ENCODE measurements around the gene SV2B. TPM values are rescaled to one million over a fixed set of nuclear protein-coding genes. Genes with fewer than 3 reads are reported as not detected.

The SV2B gene
- total RNA-seq, 1 donor from 2014 or later, result under 0.01 TPM

DNA sequence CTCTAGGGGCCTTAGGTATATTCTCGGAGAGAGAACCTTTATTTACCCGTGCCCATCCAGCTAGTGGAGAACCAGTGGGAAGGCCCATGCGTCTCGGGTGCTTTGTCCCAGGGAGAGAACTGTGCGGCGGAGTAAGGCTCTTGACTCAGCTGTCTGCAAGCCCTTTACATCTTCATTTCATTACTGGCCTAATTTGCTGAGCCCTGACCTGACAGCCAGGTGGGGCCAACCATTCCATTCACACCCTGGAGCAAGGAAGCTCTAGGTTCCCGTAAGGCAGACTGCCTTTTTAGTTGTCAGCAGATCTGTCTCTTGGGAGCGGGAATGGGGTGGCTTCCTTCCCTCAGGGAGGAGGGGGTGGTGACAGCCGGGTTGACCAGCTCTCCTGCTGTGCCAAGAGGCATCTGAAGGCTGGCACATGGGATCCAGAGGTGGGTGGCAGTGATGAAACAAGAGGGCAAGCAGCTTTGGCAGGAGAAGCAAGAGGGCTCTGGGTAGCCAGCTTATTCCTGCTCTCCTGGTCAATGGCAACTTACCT is 36.4 kb downstream of the SV2B start:
- DNase-seq (ENCODE audit: low read depth), result no peak

DNA sequence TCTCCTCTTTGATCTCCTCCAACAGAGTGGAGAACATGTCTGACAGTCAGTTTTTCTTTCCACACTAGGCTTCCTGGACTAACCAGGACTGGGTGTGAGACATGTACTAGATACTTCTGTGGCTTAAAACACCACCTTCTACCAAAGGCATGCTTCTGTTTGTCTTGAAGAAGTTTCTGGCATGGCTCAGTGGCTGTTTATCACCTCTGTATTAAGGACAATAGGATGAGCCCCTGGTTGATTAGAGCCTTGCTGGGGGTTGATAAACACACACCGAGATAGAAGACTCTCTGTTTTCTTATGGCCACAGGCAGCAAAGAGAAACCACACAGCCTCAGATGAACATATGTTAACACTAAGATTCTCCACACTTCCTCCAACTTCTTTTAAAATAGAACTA is 40.5 kb downstream of the SV2B start:
- DNase-seq (ENCODE audit: low read depth), result no peak

DNA sequence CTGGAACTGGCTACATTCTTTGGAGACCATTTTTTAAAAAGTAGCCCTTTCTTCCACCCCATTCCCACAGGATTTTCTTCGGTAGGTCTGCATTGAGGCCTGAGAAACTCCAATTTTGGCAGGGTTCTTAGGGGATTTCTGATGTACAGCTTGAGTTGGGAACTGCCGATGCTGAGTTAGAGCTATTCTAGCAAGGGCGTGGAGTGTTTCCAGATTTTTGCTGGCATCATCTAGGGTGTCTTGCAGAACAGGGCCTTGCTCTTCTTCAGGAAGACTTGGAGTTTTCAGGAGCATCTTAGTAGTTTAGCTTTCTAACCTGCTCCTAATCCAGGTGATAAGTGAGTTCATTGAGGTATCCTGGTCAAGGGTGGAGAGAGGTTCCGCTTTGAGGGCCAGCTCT is 41.0 kb downstream of the SV2B start:
- DNase-seq (ENCODE audit: low read depth), result no peak

DNA sequence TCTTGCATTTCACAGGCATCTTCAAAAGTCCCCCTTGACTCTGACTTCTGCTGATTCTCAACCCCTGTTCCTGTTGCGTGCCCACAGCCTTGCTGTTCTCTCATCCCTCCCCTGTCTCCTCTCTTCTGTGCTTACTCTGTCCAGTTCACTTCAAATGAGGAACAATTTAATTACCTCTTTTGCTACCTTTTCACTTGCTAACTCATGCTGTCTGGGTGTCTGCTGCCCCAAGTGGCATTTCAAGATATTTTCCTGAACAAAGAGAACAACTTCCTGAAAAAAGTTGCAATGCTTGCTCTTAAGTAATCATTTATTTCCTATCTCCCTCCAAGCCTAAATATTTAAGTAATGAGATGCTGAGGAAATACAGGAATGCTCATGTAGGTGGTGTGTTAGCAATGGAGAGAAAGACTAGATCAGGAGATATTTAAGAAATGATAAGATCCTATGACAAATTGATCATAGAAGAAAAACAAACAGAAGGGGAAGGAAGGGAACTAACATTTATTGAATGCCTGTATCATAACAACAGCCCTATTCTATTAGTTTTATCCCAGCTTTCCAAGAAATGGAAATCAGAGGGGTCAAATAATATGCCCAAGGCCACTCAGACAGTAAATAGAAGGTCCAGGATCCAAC is 42.2 kb downstream of the SV2B start:
- peak; percentile 20 for DNase-seq (ENCODE audit: low read depth)

DNA sequence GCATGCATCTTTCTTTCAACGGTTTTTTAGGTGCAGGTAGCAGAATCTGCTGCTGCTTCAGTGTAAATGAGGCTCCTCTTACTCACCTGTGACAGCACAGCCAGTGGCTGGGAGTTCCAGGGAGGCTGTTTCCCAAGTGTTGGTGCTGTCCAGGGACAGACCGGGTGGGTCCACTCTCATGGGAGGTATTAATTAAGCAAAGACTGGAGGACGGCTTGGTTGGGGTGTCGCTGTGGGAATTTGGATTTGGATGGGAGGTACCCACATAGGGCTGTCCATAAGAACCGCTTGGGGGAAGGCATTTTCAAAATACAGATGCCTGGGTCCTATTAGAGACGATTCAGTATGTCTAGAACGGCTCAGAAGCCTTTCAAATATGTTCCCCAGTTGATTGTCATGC is 42.9 kb downstream of the SV2B start:
- no peak for DNase-seq (ENCODE audit: low read depth)

DNA sequence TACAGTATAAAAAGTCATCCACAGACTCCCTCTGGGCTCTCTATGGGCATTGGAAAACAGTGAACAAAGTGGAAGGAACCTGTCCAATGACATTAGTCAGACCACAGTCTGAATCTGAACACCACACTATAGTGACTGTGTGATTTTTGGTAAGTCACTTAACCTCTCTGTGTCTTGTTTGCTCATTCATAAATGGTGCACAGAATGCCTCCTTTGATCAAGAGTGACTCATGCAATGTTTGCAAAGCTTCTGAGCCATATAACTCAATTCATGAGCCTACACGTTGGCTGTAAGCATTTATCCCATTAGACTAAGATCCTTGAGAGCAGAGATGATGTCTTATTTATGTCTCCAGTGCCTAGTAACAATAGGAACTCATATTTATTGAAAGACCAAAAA is 46.7 kb downstream of the SV2B start:
- DNase-seq (ENCODE audit: low read depth), result no peak

DNA sequence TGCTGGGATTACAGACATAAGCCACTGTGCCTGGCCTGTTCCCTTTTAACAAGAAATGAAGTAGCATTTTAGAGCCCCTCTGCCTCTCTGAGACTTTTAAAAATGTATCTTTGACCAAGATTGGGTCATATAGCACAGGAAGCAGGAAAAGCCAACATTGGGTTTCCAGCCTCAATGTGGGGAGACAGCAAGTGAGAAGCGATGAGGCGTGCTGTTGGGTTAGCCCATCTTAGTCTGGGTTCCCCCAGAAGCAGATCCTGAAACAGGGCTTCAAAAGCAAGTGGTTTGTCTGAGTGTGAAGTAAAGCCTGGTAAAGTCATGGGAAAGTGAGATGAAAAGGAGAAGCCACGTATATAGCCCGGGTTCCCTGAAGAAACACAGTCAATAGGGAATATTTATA is 48.2 kb downstream of the SV2B start:
- DNase-seq (ENCODE audit: low read depth), result no peak

DNA sequence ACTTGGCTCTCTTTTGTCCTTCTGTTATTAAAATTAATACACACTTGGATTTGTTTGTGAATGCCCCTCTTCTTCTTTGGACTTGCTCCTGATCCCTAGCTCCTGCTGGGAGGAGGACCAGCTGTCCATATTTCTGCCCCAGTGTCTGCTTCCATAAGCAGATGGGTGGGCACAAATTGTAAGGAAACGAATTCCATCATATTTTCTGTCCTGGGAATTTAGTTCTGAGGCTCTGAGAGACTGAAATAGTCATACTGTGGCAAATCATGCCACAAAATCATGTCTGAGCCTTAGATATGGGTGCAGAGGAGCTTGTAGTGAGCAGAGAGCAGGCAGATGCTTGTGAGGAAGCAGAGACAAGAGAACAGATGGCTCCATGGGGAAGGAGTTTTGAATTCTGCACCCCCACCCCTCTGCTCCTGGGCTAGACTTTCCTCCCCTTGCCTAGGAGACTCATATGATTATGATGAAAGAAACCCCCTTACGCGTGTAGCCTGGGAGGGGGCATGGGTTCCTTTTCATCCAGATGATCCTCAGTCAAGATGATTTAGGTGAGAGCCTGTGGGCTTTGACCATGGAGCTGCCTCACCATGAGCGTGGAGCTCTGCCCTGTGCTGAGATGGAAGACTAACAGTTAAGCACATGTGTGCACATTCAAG is 50.6 kb downstream of the SV2B start:
- DNase-seq (ENCODE audit: low read depth), result no peak

DNA sequence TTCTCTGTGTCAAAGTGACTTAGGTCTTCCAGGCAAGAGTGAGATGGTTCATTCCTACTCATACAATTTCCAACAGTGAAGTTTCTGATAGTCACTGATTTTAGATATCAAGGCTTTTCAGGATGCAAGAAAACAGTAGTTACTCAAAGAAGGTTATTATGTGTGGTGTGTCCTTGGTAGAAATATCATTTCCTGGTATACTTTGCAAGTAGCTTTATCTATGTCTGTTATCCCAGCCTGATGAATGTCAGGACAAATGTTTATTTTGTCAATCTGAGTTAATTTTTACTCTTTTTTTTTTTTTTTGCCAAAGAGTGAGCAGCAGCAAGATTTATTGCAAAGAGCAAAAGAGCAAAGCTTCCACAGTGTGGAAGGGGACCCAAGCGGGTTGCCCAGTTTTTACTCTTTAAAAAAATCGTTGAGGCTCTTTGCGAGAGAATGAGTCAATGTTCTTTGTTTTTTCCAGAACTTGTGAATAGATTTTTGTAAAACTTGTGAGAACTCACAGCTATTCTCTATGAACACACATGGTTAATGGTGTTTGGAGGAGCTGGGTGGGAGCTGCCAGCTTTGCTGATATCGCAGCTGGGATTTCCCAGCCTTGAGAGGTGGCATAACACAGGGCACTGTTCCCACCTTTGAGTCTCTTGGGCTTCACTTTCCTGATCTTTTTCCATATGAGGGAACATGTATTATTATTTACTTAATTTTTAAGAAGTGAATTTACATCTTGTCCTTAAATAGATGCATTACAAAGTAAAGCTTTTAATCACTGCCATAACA is 51.9 kb downstream of the SV2B start:
- DNase-seq (ENCODE audit: low read depth), result no peak

DNA sequence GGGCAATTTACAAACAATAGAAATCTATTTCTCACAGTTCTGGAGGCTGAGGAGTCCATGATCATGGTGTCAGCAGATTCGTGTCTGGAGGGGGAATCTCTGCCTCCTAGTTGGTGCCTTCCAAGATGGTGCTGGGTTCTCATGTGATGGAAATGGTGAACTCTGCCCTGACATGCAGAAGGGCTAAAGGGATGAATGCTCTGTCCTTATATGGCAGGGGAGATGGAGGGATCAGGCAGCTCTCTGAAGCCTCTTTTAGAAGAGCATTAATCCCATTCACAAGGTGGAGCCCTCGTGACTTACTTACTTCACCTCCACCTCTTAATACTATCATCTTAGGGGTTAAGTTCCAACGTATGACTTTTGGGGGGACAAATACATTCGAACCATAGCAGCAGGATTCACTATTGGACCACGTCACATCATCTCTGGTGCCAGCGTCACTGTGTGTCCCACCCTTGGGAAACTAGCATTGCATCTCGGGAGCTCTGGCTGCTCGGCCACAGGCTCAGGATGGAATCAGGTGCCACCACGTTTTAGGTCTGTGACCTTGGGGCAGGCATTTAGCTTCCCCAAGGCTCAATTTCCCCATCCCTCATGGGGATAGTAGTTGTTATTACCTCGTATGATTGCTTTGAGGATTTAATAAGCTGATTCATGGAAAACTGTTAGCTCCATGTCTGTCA is 53.0 kb downstream of the SV2B start:
- DNase-seq (ENCODE audit: low read depth), result no peak

DNA sequence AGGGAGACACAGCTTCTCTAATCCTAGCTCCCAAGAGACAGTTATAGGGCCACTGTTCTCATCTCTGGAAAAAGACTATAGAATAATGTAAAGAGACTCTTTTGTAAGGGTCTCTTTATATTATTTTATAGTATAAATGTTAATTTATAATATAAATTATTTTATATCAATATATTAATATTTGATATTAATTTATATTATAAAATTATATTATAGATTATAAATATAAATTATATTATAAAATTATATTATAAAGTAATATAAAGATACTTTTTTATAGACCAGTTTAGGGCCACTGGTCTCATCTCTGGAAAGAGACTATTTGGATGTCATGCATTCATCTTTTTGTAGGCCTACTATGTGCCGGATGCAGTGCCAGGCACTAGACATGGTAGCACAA is 53.9 kb downstream of the SV2B start:
- no peak for DNase-seq (ENCODE audit: low read depth)

DNA sequence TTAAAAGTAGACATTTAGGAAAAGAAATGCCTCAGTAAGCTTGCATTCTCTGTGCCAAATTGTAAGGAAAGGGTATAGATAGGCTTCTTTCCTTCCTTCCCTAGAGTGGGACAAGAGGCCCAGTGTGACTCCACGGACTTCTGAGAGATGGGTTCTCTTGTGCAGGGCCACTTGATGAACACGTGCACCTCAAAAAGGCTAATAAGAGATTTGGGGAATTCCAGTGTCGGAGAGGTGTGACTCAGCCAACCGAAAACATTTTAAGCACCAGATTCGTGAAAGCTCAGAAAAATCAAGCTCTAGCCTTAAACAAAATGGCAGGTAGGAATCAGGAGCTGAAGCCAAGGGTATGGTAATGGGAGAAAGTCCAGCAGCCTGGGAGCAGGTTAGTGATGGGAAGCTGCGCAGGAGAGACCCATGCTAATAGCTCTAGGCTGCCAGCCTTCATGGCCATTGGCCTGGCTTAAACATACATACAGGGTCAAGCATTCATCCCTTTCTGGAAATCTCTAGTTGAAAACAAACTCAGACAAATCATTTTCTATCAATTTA is 56.2 kb downstream of the SV2B start:
- no peak for DNase-seq (ENCODE audit: low read depth)

DNA sequence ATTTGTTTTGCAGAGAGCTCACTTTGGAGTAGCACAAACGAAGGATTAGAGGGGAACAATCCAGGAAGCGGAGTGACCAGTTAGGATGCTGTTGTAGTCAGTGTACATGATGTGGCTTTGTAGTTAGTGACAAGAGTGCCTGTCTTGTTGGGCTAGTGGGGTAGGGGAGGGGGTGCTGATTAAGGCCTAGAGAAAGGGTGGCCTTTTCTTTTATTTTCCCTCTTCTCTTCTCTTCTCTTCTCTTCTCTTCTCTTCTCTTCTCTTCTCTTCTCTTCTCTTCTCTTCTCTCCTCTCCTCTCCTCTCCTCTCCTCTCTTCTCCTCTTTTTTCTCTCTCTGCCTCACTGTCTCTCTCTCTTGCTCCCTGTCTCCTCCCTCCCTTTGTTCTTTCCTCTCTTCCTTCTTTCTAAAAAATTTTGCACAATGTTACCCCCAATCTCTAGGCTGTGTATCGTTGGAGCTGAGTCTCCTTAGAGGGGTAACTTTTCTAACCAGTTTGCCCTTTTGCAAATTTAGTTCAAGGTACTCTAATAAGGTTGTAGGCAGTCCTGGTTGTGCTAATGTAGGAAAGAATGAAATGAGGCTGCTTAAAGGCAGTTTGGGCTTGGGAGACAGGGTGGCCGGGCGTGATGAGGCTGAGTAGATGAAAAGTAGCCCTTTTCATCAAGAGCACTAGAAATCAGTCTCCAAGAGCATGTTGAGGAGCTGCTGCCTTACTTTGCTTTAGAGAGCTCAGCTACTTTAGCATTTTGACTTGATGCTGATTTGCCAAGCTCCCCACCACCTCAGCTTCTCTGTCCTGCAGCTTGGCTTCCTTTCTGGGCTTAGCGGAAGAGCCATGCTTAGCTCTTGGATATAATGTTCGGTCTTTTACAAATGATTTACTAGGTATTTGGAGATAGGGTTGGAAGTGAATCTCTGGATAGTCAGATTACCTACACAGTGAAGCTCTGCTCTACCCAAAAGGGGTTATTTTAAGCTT is 58.6 kb downstream of the SV2B start:
- no peak for DNase-seq (ENCODE audit: low read depth)

DNA sequence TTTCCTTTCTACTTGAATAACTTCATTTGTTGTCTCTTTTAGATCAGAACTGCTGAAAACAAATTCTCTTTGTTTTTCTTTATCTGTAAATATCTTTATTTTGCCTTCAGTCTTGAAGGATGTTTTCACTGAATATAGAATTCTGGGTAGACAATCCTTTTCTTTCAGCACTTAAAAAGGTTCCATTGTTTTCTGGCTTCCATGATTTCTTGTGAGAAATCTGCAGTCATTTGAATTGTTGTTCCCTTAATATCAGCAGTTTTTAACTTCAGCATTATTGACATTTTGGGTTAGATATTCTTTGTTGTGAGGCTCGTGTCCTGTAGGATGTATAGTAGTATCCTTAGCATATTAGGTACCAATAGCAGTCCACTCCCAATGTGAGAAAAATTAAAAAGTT is 65.8 kb downstream of the SV2B start:
- DNase-seq (ENCODE audit: low read depth), result no peak

DNA sequence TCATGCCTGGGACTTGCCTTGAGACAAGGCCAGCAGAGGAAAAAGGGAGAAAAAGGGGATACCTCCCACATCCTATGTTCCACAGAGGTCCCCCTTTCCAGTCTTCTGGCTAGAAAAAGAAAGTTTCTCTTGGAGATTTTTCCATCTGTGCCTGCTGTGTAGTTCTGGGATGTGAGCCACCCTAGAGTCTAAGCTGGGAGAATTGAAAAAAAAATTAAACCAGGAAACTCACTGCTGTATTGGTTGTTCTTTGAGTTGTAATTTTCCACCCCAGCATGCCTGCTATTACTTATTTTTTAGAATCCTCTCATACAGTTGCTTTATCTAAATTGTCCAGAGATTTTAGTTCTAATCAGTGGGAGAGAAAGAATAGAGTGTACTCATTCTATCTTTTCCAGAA is 68.4 kb downstream of the SV2B start:
- DNase-seq (ENCODE audit: low read depth), result no peak

DNA sequence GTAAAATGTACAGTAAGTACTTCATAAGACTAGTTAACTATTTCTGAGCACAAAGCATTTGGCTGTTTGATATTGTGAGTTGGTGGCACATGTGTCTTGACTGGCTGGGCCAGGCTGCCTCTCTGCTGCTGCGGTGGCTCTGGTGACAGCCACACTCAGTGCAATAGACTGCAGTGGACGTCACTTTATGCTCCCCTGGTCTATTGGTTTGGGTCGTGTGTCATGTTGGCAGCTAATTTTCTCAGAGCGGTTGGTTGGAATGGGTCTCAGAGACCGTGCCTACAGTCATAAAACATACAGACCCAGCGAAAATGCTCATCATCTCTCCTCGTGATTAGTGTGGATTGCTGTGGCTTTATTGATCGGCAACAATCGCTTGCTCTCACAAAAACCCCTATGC is 71.3 kb downstream of the SV2B start:
- no peak for DNase-seq (ENCODE audit: low read depth)

DNA sequence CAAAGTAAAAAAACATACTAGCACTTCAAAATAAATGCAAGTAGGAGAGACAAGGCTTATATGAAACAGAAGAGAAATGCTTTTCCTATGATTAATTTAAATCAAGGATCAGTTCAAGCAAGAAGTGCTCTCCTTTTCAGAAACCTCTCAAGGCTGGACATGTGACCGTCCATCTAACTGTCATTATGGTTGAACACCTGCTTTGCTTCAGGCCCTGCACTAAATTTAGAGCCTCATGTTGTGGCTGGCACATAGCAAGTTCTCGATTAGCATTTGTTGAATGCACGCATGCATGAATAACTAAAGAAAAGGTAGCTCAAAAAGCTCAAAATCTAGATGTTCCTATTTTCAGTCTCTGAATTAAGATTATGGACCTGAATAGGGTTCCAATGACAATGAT is 82.0 kb downstream of the SV2B start:
- no peak for DNase-seq (ENCODE audit: low read depth)

DNA sequence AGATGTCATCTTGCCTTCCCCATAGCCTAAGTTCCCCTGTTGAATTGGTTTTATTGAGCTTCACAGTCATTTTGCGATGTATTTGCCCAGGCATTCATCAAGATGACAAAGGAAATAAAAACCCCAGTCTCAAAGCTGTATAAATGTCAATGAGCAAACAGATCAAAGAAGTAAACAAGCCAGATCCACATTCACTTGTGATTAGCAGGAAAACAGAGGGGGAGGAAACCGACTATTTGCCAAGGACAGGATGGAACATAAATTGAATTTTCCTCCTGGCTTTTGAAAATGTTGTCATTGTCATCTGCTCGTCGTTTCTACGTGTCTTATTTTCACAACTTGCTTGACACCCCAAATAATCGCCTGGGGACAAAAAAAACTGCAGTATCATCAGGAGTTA is 83.5 kb downstream of the SV2B start:
- no peak for DNase-seq (ENCODE audit: low read depth)

DNA sequence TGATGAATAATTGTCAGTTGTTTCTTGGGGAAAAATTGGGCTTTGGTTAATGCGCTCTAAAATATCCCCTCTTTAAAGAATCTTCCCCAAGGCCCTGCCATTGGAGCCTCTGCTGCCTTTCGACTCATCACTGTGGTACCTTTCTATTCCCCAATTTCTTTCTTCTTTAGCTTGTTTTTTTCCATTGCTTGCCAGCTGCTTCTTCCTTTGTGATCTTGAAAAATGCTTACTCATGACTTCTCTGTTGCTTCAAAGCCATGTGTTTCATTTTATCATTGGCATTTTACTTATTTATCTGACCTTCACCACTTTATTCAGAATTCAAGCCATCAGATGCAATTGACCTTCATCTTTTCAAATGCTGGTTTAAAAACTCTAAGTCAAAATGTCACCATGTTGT is 84.4 kb downstream of the SV2B start:
- DNase-seq (ENCODE audit: low read depth), result no peak

DNA sequence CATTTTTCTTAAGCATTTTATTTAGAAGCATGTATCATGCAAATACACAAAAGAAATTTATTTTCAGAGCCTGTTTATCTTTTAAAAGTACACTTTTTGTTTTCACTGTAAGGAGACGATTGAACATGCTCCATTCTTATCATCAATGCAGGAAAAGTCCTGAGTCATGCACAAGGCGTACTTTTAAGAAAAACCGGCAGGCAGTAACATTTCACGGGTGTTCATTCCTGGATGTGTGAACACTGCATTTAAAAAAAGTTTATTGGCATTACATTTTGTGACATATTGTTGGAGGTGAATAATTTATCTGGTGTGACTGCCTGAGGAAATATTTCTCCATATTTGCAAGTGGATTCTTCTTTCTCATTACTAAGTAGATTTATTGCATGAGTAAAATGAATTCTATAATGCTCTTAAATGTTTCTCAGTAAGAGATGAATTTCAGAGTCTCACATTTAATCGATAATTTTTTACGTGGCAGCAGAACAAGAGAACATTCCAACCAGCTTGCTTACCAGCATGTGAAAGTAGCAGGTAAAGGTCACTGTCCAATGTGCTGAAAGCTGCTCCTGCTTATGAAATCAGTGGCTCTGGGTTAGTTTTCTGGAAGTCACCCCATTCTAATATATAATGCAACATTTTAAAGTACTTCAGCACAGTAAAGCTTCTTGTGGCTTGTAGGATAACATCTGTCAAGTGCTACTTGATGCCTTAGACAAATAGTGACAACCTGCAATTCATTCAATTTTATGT is 87.0 kb downstream of the SV2B start:
- peak; percentile 61 for DNase-seq (ENCODE audit: low read depth)

All from renal cortical epithelial cell (primary cell).